Amygdala (tissue), 56 donors: ENCODE data around the gene SPINK5.

ENCODE experiments used
- DNase-seq, 56 donors: peaks; one replicate each; lab custom pipeline; 2025; lab: John Stamatoyannopoulos, UW

The SPINK5 gene

DNA sequence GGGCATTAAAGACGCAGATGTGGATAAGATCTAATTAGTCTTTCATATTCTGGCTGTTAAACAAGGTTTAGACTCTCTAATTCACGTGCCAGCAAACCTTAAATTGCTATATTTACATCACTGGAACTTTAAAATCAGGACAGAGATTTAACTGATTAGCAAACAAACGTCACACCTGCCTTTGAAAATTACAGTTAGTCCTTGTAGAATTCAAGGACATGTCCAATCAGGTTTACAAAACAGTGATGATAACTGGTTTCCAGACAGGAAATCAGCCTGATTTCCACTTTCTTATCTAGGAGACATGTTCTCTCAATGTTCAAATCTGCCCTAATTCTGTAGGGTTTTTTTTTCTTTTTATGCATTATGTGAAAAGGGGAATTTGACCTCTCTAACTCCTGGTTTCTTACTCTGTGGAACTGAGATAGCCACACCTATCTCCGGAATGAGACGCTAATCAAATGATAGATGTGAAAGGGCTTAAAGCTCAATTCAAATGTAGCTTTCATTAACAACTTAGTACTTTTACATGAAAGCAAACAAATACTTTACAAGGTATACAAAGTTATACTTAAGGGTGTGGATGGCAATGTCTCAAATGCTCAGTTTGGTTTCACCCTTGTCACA, 26.5 kb downstream of the SPINK5 start:
- DNase-seq, result no peak

DNA sequence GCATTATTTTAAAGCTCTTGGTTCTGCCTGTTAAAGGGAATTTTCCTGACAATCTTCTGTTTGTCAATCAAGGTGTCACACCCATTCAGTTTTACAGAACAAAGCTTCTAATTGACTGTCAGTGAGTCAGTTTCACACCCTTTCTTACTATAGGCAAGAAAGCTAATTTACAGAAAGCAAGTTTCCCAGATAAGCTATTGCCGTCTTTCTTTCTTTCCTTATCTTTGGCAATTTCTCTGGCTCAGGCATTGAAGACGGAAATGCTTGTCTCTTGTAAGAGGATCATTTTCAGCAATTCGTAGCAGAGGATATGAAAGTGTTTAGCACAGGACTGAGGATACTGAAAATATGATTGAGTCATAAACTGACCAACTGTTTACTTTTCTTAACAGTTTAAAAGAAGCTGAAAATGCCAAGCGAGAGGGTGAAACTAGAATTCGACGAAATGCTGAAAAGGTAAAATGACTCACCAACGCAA, 27.0 kb downstream of the SPINK5 start:
- no peak for DNase-seq

DNA sequence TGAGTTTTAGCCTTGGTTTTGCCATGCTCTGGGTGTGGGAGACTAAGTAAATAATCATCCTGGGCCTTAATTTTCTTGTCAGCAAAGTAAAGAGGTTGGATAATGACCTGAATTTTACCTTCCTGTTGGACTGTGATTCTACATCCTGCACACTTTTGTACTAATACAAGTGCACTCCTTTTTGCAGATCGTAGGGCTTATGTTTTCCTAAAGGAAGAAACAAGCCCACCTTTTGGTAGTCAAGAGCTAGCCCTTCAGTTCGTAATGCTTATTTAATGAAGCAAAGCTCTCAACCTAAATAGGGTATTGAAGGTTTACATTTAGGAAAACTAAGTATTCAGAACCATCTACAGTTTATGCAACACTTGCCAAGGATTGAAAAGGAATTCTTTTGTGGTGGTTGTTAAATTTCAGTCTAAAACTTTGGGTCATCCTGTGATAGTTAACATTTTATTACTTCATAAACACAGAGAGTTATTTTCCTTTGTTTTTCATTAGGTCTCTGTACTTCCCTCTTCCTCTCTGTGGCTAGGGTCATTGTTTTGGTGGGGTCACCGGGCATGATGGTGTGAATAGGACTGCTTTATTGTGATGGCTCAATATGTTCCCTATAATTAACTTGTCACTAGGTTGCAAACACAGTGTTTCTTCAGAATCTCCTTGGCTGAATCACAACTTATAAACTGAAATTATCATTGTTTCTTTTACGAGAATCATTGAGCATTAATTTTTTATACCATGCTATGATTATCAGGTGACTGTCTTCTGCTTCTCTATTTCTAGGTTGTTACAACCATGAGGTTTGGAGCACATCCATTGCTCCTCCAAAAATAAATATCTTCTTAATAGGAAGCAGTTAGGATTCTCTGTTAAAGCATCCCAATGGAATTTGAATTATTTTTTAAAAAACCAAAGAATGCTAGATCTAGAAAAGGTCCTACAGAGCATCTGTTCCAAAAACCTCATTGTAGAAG, 28.5 kb downstream of the SPINK5 start:
- no peak for DNase-seq

DNA sequence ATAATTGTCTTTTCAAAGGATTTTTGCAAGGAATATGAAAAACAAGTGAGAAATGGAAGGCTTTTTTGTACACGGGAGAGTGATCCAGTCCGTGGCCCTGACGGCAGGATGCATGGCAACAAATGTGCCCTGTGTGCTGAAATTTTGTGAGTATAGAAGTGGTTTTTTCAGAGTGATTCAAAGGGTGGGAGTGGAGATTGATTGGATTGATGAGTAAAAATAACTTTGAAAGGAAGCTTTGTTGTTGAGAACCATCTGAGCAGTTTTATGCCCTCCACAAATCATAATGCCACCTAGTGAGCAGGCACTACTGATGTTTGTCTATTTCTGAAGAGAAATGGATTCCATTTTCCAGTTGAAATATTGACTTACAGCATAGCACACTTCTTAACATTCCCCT, 30.6 kb downstream of the SPINK5 start:
- DNase-seq, result no peak

DNA sequence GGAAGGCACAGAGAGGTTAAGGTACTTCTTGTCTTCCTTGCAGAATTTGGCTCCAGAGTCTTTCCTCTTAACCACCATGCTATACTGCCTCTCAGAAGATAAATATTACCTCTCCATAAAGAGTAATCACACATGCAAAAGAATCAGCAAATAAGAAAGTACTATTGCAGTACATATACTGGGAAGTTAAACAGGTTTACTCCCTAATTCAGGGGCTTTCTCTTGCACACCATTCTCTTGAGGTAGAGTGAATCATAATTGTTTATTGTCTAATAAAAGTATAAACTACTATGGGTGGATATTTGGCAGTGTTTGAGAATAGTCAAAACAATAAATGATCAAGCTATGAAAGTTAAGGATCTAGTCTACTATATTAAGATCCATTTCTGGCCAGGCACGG, 40.4 kb downstream of the SPINK5 start:
- no peak for DNase-seq

DNA sequence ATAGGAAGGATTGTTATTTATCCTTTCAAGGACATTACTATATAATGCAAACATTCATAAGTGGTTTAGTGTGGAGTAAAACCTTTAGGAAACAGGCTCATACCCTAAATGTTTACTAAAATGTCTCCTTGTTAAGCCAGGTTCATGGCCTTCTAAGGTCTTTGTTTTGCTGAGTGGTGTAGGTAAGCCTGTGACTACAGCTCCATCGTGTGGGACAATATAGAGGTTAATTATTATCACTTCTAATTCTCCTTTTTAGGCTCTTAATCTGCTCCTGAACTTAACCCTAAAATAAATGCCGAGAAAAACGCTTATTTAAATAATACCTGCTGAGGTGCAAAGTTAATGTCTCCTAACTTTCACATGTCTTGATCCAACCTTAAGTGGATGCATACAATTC, 43.8 kb downstream of the SPINK5 start:
- no peak for DNase-seq

DNA sequence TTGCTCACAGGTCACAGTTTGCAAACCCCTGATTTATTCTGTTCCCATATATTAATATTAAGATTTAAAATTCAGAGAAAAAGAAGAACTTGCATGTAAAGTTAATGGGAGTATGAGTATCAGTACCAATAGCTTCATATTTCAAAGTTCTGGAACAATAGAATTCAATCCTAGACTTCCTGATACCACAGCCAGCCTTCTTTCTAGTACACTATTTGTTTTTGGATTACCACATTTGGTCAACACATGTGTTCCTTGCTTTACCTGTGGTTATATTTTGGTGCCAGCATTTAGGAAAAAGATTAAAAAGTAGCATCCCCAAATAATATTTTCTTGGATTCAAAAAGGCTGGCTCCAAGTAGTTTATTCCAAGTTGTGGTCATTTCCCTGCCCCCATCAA, 49.5 kb downstream of the SPINK5 start:
- DNase-seq, result no peak

DNA sequence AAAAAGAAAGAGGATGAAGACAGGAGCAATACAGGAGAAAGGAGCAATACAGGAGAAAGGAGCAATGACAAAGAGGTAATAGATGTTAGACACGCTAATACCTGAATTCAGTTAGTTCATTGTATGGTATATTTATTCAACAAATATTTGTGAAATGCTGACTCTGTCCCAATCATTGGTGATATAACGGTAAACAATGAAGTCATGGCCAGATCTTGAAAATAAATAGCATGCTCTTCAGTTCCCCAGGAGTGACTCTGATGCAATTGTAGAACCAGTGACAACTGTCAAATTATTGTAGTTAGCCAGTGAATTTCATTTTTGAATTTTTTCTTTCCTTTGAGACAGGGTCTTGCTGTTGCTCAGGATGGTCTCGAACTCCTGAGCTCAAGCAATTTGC, 56.5 kb downstream of the SPINK5 start:
- DNase-seq, result no peak

DNA sequence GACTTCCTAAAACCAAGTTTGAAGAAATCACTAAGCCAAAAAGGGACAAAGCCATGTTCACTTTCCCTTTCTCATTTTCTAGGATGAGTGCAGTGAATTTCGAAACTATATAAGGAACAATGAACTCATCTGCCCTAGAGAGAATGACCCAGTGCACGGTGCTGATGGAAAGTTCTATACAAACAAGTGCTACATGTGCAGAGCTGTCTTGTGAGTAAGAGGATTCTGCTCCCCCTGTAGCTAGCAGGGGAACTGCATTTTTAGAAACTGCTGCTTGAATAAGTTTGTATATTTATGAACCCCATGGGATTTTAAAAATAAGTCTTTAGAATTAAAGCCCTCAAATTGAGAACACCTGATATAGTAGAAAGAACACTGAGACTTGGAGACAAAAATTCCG, 61.9 kb downstream of the SPINK5 start:
- no peak for DNase-seq

DNA sequence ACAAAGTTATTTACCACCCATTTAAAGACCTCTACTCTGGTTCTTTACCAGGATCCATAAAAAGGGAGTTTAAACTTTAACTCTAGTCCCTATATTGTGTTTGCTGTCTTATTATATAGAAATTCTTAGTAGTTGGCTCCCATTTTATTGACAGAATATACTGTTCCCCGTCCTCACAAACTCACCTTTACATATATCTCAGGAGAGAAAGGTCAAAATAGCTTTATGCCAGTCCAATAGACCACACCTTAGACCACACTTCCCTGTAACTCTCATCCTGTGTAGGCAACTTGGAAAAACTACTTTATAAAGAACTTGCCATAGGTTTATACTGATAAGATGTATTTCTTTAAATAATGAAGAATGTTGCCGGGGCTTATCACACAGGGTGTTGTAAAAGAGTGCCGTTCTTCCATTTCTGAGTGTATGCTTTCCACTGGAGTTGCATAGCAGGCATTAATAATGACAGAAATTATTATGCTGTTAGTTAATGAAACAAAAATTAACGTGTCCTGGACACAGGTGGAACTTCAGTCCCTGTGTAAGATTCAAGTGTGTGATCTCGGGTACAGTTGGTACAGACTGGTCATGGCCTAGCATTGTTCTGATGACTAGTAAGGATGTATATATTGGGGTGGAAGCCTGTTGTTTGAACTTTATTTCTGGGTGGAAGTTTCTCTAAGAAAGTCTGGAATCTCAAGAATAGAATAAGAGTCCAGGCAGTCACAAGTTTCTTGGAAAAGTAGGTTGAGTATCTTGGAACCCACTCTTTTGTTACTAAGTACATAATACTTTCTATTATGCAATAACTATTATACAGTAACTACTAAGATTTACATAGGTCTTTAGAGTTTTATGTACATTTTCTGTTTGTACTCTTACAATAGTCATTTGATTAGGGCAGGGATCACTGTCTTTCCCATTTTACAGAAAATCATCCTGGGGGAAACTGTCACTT, 71.6 kb downstream of the SPINK5 start:
- DNase-seq, result no peak

DNA sequence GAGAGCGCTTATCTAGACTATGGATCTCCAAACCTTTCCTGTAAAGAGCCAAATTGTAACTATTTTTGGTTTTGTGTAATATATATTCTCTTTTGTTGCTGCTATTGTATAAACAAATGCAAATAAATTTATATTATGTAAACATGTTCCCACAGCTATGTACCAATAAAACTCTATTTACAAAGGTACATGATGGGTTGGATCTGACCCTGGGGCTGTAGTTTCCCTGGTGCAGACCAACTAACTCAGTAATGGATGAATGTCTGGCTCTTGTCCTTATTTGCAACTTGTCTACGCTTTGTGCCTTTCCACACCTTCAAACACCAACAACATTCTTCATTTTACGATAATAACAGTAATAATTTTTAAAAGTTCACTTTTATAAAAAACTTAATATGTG, 77.1 kb downstream of the SPINK5 start:
- no peak for DNase-seq

DNA sequence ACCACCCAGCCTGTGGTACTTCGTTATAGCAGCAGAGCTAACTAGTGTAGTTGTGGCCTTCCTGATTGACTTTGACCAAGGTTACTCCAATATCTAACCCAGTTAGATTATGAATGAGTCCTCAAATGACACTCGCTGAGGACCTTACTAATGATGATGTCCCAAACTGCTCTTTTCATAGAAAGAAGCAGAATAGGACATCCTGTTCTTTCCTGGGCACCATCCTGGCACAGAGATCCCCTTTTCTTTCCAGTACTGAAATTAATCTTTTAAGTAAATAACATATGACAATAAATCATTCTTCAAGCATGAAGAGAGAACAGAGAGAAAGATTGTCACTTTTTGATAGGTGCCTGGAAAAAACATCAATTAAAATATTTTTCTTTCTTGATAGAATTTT, 77.9 kb downstream of the SPINK5 start:
- no peak for DNase-seq

DNA sequence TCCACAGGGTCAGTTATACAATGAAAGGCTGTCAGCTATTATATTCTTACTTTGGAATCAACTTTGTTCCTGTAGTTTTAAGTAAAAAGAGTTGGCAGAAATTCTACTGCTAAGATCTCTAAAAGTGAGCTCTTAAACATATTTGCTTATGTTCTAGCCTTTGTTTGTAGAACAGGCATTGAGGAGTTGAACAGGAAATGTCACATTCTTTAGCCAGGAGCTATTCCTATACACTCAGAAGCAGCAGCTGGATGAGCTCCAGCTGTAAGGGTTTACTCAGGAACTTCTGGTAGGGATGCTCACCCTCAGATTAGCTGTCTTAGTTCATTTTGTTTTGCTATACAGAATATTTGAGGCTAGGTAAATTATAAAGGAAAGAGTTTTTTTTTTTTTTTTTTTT, 82.1 kb downstream of the SPINK5 start:
- no peak for DNase-seq

DNA sequence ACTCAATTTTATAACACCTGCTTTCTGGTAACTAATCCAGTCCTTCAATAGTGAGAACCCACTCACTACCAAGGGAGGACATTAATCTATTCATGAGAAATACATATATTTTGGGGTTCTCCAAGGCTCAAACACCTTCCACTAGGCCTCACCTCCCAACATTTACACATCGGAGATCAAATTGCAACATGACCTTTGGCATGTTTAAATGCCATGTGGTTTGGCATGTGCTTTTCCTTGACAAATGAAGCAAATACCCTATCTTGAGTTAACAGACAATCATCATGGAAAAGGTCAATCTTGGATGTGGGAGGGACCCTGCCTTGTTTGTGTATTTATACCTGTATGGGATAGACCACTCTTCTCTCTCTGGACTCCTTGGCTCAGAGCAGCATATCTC, 82.7 kb downstream of the SPINK5 start:
- no peak for DNase-seq

DNA sequence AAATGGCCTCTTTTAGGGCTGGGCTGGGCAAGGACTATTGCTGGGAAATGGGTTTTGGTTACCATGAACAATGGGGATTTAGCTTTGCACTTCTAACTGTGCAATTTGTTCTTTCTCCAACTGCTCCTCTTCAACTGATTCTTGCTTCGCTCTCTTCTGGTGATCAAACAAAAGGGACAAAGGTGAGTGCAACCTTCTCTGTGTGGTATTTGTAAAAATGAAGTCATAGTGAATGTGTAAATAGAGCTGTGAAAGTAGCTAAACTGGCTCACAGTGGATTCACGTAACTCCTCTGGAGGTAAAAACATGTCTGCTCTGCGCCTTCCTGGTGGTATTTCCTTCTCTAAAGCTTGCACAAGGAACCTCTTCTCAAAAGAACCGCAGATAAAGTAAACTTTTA, 83.6 kb downstream of the SPINK5 start:
- no peak for DNase-seq

DNA sequence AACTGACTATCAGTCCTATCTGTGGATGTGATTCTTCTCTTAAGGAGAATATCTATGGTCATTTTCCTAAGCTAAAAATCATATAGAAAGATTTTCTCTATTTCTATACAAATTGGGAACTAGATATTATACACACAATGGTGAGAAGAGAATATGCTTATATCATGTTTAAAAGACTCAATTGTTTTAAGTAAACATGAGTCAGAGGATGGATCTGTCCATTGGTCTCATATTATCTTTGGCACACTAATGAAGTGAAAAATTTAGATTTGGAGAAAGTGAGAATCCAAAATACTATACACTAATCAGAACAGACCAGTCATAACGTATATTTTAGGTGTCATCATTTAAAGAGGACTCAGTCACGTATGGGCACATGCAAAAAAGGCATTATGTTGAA, 88.1 kb downstream of the SPINK5 start:
- no peak for DNase-seq

DNA sequence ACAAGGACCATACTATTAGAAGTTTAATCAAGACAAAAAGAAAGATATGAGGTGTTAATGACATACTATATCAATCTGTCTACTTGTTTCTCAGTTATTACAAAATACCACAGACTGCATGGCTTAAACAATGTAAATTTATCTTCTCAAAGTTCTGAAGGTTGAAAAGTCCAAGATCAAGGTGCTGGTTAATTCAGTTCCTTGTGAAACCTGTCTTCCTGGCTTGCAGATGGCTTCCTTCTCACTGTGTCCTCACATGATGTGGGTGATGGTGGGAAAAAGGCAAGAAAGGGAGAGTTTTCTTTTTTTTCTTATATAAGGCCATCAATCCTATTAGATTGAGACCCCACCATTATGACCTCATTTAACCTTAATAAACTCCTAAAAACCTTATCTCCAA, 89.0 kb downstream of the SPINK5 start:
- no peak for DNase-seq

DNA sequence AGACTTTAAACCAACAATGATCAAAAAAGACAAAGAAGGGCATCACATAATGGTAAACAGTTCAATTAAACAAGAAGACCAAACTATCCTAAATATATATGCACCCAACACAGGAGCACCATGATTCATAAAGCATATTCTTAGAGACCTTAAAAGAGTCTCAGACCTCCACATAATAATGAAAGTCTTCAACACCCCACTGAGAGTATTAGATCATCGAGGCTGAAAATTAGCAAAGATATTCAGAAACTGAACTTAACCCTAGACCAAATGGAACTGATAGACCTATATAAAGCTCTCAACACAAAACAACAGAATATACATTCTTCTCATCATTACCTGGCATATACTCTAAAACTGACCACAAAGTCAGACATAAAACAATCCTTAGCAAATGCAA, 92.8 kb downstream of the SPINK5 start:
- no peak for DNase-seq

DNA sequence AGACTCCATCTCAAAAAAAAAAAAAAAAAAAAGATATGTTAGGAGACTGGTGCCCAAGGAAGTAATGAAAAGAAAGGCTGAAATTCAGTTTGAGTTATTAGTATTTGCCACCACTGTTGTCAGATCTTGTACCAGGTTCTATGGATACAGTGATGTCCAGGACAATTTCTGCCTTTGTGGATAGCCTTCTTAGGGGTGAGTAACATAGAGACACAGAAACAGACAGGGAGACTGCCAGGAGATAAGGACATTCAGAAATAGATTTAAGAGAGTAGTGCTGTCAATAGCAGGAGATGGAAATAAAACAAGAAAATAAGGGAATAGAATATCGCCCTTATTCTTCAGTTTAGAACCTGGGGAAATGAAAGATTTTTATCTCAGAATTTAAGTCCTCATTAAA, 98.3 kb downstream of the SPINK5 start:
- DNase-seq, result no peak

DNA sequence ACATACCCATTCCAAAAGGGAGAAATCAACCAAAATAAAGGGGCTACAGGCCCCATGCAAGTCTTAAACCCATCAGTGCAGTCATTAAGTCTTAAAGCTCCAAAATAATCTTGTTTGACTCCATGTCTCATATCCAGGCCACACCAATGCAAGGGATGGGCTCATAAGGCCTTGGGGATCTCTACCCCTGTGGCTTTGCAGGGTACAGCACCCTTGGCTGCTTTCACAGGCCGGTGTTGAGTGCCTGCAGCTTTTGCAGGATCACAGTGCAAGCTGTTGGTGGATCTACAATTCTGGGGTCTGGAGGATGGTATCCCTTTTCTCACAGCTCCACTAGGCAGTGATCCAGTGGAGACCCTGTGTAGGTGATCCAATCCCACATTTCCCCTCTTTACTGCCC, 99.6 kb downstream of the SPINK5 start:
- DNase-seq, result no peak
